ENCODE data around the gene SLMAP. TPM values are rescaled to one million over a fixed set of nuclear protein-coding genes. Genes with fewer than 3 reads are reported as not detected.
A peak's percentile ranks its signal among the peaks of the same experiment; 100 is the strongest.

Gene SLMAP
- total RNA-seq, result 100 to 1,000 TPM in 1 of 4 donors, 10 to 100 TPM in 3; 46.9 to 162 (median 67.9) TPM

GRCh38 chr3:57755741-57756527 lies at the start of gene SLMAP:
TSS of gene SLMAP (plus strand) at chr3:57756309. CDS start at chr3:57757652, 1,343 bp downstream.
- H3K27me3 ChIP-seq, result no peaks in the 10 kb centered on the region
- peaks cover 0 to 15% (median 0%) of the 10 kb centered on the region in 3 donors for H3K36me3 ChIP-seq
- DNase-seq, result peak; percentile 89
- peak within 1 kb of the TSS; percentile 95 to 98 (median 97) for H3K27ac ChIP-seq
- TF ChIP-seq POLR2A (IDR thresholded peaks at IDR 0.05) (peak in 3 of 4 donors; percentile 63 to 82 (median 77)), CTCF (IDR thresholded peaks at IDR 0.05) (no peak)
- WGBS, 2 donors, result 0% methylated on average over 13 to 18 of the region's 48 CpGs
- peaks cover 0 to 84% (median 30%) of the 10 kb centered on the region in 3 donors for H3K4me1 ChIP-seq
- H3K4me3 ChIP-seq, result peak within 1 kb of the TSS; percentile 90 to 98 (median 98)
- intact Hi-C loops (cut with DNase I), result loop anchor here (2.0 to 5.0 kb wide), 2 partner anchors 63 to 159 kb away; partner anchors contain the start of genes ARF4 and DENND6A
- H3K9me3 ChIP-seq, result no peaks in the 10 kb centered on the region

GRCh38 chr3:57706462-57706861 lies 49.6 kb upstream of the SLMAP start:
- DNase-seq, result no peak
- intact Hi-C loops (cut with DNase I), result no loop called here
- 23 to 40% methylated on average over 3 of the region's 3 CpGs for WGBS, 2 donors
- TF ChIP-seq CTCF (IDR thresholded peaks at IDR 0.05), result no peak
- TF ChIP-seq POLR2A (IDR thresholded peaks at IDR 0.05), result no peak
- H3K4me1 ChIP-seq, result peaks cover 0 to 27% (median 4%) of the 10 kb centered on the region in 3 donors
- peak overlapping the region in 3 of 4 donors; percentile 46 to 58 (median 47) for H3K27ac ChIP-seq
- H3K9me3 ChIP-seq, result no peaks in the 10 kb centered on the region
- no peak overlapping the region for H3K4me3 ChIP-seq
- no peaks in the 10 kb centered on the region for H3K36me3 ChIP-seq
- no peaks in the 10 kb centered on the region for H3K27me3 ChIP-seq

GRCh38 chr3:57709031-57709430 lies 47.1 kb upstream of the SLMAP start:
- DNase-seq, result no peak
- Histone ChIP-seq H3K4me1 (peaks cover 0 to 27% (median 4%) of the 10 kb centered on the region in 3 donors), H3K36me3 (no peaks in the 10 kb centered on the region), H3K9me3 (no peaks in the 10 kb centered on the region), H3K27ac (peak overlapping the region; percentile 38 to 65 (median 50)), H3K27me3 (no peaks in the 10 kb centered on the region), H3K4me3 (no peak overlapping the region)
- no peak for TF ChIP-seq POLR2A (IDR thresholded peaks at IDR 0.05)
- no peak for TF ChIP-seq CTCF (IDR thresholded peaks at IDR 0.05)
- 15 to 17% methylated on average over 2 of the region's 2 CpGs for WGBS, 2 donors
- intact Hi-C loops (cut with DNase I), result no loop called here

GRCh38 chr3:57709559-57709958 lies 46.5 kb upstream of the SLMAP start:
- peak overlapping the region; percentile 38 to 65 (median 50) for H3K27ac ChIP-seq
- WGBS, 2 donors, result 7 to 16% methylated on average over 2 of the region's 2 CpGs
- intact Hi-C loops (cut with DNase I), result no loop called here
- DNase-seq, result no peak
- no peak overlapping the region for H3K4me3 ChIP-seq
- H3K4me1 ChIP-seq, result peaks cover 0 to 27% (median 4%) of the 10 kb centered on the region in 3 donors
- TF ChIP-seq CTCF (IDR thresholded peaks at IDR 0.05), result no peak
- no peaks in the 10 kb centered on the region for H3K9me3 ChIP-seq
- no peaks in the 10 kb centered on the region for H3K36me3 ChIP-seq
- no peaks in the 10 kb centered on the region for H3K27me3 ChIP-seq

- DNase-seq, result no peak
- no peaks in the 10 kb centered on the region for H3K4me1 ChIP-seq
Observed at GRCh38 chr3:57715686-57716085, 40.4 kb upstream of the SLMAP start.

More at GRCh38 chr3:57715686-57716085, 40.4 kb upstream of the SLMAP start:
- no peak for TF ChIP-seq CTCF (IDR thresholded peaks at IDR 0.05)
- TF ChIP-seq POLR2A (IDR thresholded peaks at IDR 0.05), result no peak
- Histone ChIP-seq H3K27me3 (no peaks in the 10 kb centered on the region), H3K4me3 (no peak overlapping the region), H3K9me3 (no peaks in the 10 kb centered on the region), H3K36me3 (no peaks in the 10 kb centered on the region), H3K27ac (no peak overlapping the region)
- intact Hi-C loops (cut with DNase I), result no loop called here
- WGBS, 2 donors, result 81 to 87% methylated on average over 4 of the region's 4 CpGs
